GM03348 (cell line): ENCODE data around the gene VPS41.
"Not testable (repeated sequence)": the region's sequence is repeated elsewhere in the genome, so short reads cannot be mapped to it uniquely, and the experiment has no call there.

Experiments used
- DNase-seq: peaks from one replicate; pipeline ENCODE4 v3.0.0; 2012; ENCODE audit warnings: low spot score

Gene VPS41

GRCh38 chr7:38908759-38909335 lies at the start of gene VPS41:
VPS41 (minus strand) TSS chr7:38909191; CDS start chr7:38909174, 17 bp downstream.
- peak; percentile 86 for DNase-seq

- DNase-seq, result no peak
These were observed 46.9 kb upstream of the VPS41 start for GRCh38 chr7:38955892-38956291.

- DNase-seq, result no peak
These were observed 45.0 kb upstream of the VPS41 start for GRCh38 chr7:38953971-38954370.

- DNase-seq, result no peak
These were observed 44.2 kb upstream of the VPS41 start for GRCh38 chr7:38953227-38953626.

- no peak for DNase-seq
These were observed 42.2 kb upstream of the VPS41 start for GRCh38 chr7:38951213-38951612.

GRCh38 chr7:38950309-38950708 lies 41.3 kb upstream of the VPS41 start:
- DNase-seq, result no peak

GRCh38 chr7:38947541-38947940 lies 38.5 kb upstream of the VPS41 start:
- DNase-seq, result not testable (repeated sequence)

- no peak for DNase-seq
These were observed 33.5 kb upstream of the VPS41 start for GRCh38 chr7:38942431-38943051.

- DNase-seq, result no peak
These were observed 31.8 kb upstream of the VPS41 start for GRCh38 chr7:38940774-38941173.

- DNase-seq, result no peak
These were observed 29.6 kb upstream of the VPS41 start for GRCh38 chr7:38938589-38938988.

- DNase-seq, result no peak
These were observed 29.1 kb upstream of the VPS41 start for GRCh38 chr7:38938001-38938485.

- DNase-seq, result no peak
These were observed 27.6 kb upstream of the VPS41 start for GRCh38 chr7:38936641-38937040.

GRCh38 chr7:38934536-38934935 lies 25.5 kb upstream of the VPS41 start:
- no peak for DNase-seq

GRCh38 chr7:38934051-38934450 lies 25.1 kb upstream of the VPS41 start:
- no peak for DNase-seq

GRCh38 chr7:38932509-38933168 lies 23.6 kb upstream of the VPS41 start:
- peak; percentile 58 for DNase-seq

- DNase-seq, result no peak
These were observed 20.6 kb upstream of the VPS41 start for GRCh38 chr7:38929460-38930171.

- DNase-seq, result no peak
These were observed 19.5 kb upstream of the VPS41 start for GRCh38 chr7:38928506-38928905.

GRCh38 chr7:38927751-38928150 lies 18.8 kb upstream of the VPS41 start:
- no peak for DNase-seq

GRCh38 chr7:38920731-38921130 lies 11.7 kb upstream of the VPS41 start:
- DNase-seq, result no peak

- no peak for DNase-seq
These were observed 7.4 kb upstream of the VPS41 start for GRCh38 chr7:38916396-38916795.

- DNase-seq, result no peak
These were observed 879 bp upstream of the VPS41 start for GRCh38 chr7:38909870-38910269.

- no peak for DNase-seq
These were observed 1.2 kb downstream of the VPS41 start for GRCh38 chr7:38907766-38908165.

GRCh38 chr7:38907066-38907465 lies 1.9 kb downstream of the VPS41 start:
- no peak for DNase-seq
